Right renal pelvis (tissue), 4 donors: ENCODE measurements around the gene STRAP. TPM values are rescaled to one million over a fixed set of nuclear protein-coding genes. Genes with fewer than 3 reads are reported as not detected.
"Not testable (repeated sequence)": the region's sequence is repeated elsewhere in the genome, so short reads cannot be mapped to it uniquely, and the experiment has no call there.

Experiments used
- DNase-seq, 4 donors: peaks; one replicate each; pipeline ENCODE4 v3.0.0-alpha.2; 2013; ENCODE audit warnings: low read depth in 4 of 4, low spot score in 3 of 4, missing footprints in 1 of 4
- polyA plus RNA-seq, 4 donors: library from polyadenylated mRNA; unstranded; fragments of 120-200 nt; gene quantifications; one replicate each; pipeline ENCODE4 v1.2.1, GENCODE V29; 2013; ENCODE audit not compliant: insufficient read length in 4 of 4

The STRAP gene
- polyA plus RNA-seq, 4 donors, result 180 to 213 (median 194) TPM

GRCh38 chr12:15863984-15864383 is 18.2 kb upstream of the STRAP start:
- no peak for DNase-seq

- DNase-seq, result no peak
Measured at GRCh38 chr12:15868186-15868585, 14.0 kb upstream of the STRAP start.

DNA sequence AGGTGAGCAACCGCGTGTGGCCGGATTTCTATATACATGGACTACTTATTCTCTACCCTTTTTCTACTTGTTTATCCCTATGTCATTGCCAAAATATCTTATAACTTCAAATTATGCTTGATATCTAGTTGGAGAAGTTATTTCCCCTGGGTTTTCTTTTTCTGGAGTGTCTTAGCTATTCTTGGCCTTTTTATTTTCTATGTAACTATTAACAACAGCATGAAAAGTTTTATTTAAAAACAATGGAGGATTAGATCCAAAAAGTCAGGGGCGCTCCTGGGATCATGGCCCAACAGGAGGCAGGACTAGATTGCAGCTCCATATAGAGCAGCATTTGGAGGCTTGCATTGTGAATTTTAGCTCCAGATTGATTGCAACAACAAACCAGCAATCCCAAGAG is 8.6 kb upstream of the STRAP start:
- no peak for DNase-seq

- DNase-seq, result not testable (repeated sequence)
Measured at GRCh38 chr12:15874556-15875145, 7.5 kb upstream of the STRAP start.

DNA sequence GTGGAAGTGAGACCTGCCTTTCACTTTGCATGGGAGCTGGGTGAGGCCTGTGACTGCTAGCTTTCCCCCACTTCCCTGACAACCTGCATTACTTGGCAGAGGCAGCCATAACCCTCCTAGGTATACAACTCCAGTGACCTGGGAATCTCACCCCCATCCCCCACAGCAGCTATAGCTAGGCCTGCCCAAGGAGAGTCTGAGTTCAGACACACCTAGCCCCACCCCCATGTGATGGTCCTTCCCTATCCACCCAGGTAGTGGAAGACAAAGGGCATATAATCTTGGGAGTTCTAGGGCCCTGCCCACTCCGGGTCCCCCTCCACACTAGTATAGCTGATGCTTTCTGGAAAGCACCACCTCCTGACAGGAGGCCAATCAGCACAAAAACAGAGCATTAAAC is 6.3 kb upstream of the STRAP start:
- DNase-seq, result no peak

GRCh38 chr12:15879413-15879812 is 2.8 kb upstream of the STRAP start:
- no peak for DNase-seq

DNA sequence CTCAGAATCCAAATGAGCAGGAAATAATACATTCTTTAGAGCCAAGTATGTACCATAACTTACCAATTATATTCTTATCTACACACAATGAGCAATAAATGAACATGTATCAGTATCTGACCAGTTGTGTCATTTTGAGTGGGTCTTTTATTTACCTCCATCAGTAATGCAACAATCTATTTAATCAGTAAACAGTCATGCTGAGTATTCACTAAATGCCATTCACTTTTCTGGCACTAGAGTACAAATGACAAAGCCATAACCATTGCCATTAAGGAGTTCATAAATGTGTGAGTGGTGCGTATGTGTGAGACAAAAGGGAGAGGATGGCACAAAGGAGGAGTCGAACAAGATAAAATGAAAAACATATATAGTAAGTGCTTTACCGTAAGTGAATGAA is 1.5 kb upstream of the STRAP start:
- no peak for DNase-seq

- no peak for DNase-seq
Measured at GRCh38 chr12:15883536-15883935, 1.3 kb downstream of the STRAP start.

DNA sequence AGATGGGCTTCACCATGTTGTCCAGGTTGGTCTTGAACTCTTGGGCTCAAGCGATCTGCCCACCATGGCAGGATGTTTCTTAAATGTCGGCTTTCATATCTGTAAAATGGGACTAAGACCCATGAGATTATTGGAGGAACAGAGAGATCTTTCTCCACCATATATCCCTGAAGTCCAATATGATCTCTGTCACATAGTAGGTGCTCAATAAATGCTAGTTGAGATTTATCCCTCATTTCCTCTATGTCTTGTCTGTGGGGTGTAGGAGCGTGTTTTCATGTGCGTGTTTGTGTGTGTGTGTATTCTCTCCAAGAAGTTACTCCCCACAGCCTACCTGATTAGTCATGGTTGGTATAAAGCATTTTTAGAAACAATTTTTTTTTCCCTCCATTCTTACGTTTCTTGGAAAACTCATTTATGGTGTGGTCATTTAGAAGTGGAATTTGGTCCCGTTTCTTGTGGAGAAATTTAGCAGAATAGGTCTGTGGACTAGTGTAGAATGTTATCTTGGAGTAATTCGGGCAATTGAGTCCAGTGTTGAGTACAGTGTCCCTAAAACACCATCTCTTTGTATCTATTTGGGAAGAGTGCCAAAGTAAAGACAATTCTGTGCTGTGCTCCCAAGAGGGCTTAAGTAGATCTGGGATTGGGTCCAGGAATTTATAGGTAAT is 4.3 kb downstream of the STRAP start:
- no peak for DNase-seq

GRCh38 chr12:15887043-15887817 is 5.0 kb downstream of the STRAP start:
- DNase-seq, result no peak

DNA sequence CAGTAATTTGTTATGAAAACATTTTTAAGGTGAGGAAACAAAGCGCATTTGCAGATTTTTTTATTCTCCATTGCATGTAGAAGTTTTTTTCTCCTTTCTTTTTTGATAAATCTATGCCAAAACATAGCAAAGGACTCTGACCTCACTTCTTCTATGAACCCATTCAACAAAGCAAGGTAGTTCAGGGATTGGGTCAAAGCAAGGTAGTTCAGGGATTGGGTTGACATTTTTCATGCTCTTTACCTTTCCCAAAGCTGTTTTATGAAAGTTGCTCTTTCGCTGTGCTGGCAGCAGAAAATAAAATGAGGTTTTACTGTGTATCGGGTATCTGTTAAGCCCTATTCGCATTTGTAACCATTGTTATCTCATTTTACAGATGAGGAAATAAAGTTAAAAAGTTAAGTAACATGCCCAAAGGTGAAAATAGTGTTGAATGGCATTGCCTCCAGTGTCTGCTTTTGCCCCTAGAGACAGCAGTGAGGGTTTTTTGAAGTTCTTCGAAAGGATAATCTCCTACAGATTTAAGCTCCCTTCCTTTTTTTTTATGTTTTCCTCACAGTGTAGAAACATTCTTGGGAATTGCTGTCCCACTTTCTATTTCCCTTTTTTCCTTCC is 10.6 kb downstream of the STRAP start:
- DNase-seq, result no peak

DNA sequence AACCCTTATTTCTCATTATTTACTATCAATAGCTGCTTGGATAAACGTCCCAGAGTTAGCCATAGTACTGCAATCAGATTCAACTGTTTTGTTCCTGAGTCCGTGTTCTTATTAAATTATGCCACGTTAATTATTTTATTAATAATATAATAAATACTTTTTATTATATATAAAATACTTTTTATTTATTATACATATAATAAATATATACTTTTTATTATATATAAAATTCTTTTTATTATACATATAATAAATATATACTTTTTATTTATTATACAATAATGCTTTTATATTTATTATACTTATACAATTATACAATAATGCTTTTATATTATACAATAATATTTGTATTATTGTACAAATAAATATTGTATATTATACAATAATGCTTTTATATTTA is 11.1 kb downstream of the STRAP start:
- DNase-seq, result no peak

- DNase-seq, result no peak
Measured at GRCh38 chr12:15896867-15897266, 14.7 kb downstream of the STRAP start.

DNA sequence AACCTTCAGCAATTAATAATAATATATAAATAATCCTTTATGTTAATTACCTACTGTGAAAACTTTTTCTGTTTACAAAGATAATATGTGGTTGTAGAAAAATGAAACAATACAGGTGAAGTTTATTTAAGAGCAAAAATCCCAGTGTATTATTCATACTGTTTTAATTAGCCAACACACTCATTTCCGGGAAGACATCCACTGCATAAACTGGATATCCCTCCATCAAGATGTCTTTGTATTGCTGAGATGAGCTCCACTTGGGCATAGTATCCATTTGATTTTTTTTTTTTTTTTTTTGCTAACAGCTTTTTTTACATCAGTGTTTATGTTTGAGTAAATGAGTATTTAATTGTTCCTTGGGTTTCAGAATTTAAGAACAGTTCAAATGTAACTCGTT is 15.2 kb downstream of the STRAP start:
- DNase-seq, result no peak

- DNase-seq, result no peak
Measured at GRCh38 chr12:15899282-15899870, 17.2 kb downstream of the STRAP start.

DNA sequence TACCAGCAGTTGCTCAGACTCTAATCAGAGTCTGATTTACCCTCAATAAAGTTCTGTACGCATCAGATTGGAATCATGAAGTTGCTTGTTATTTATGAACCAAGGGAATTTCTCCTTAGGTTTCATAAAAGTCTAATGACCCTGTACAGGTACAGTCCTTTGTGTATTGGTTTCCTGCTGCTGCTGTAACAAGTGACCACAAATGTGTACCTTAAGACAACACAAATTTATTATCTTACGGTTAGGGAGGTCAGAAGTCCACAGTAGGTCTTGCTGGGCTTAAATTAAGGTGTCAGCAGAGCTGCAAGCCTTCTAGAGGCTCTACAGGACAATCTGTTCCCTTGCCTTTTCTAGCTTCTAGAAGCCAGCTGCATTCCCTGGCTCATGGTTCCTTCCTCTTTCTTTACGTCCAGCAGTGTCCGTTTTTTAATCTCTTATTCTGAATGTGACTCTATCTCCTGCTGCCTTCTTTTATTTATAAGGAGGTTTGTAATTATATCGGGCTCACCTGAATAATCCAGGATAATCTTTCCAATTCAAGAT is 22.3 kb downstream of the STRAP start:
- no peak for DNase-seq

DNA sequence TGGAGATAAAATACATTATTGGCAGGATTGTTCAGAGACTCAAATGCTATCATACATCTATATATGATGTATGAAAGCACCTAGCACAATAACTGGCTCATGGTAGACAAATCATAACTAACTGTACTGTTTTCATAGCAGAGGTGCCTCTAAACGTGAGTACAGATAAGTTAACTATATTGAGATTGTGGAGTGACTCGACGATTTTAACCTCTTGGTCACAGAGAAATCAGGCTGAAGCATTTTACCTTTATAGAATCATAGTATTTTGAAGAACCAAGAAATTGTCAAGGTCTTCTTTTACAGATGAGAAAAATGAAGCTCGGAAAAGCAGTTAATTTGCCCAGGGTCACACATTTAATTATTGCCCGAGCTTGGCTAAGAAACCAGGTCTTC is 28.3 kb downstream of the STRAP start:
- DNase-seq, result no peak

DNA sequence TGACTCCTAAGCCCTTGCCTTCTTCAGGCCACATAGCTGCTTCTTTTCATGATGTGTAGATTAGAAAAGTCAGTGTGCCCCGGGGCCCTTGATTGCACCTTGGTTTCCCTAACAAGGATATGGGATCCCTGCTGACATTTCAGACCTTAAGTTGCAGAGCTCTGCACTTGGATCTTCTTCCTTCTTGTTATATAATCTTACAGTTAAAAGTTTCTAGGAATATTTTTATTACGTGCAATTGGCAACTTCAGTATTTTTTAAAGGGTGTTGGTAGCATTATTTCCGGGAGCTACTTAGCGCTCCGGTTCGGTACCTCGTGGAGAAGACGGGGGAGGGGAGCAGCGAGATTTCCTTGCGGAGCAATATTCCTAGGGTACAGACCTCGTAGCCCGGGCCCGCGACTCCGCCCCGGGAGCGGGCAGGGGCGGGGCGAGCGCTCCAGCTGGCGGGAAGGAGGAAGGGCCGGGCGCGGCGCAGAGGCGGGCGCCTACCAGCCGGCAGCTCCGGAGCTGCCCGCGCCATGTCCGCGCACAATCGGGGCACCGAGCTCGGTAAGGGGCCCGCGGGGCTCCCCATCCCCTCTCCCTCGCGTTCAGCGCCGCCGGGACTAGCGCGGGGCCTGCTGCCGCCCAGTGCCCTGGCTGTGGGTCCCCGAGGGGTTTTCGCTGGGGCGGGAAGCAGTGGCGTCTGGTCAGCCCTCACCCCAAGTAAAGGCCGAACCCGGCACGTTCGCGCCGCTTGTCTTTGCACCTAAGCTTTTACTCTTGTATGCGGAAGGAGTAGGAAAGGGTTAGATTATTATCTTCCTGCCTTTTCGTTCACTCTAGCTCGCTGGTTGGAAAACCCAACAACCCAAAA is 28.9 kb downstream of the STRAP start, which contains the start of gene DERA:
DERA (plus strand) TSS at position 469 of the 858 bp plus-strand sequence; CDS start at position 521, 52 bp downstream.
- DNase-seq, result peak; percentile 44 to 63 (median 48)

GRCh38 chr12:15911931-15912330 is 29.7 kb downstream of the STRAP start:
- not testable (repeated sequence) for DNase-seq

- not testable (repeated sequence) for DNase-seq
Measured at GRCh38 chr12:15914131-15914530, 31.9 kb downstream of the STRAP start.
